ENCODE results near the gene POLR2H.

- no peak for TF ChIP-seq CTCF (IDR thresholded peaks at IDR 0.05)
- TF ChIP-seq POLR2A (IDR thresholded peaks at IDR 0.05), result no peak
These were observed 16.8 kb upstream of the POLR2H start for GRCh38 chr3:184344579-184345316.
